ENCODE measurements around the gene KLHL40. TPM values are rescaled to one million over a fixed set of nuclear protein-coding genes. Genes with fewer than 3 reads are reported as not detected.

The KLHL40 gene
- total and polyA plus RNA-seq, 4 donors = 0.05 TPM; not detected in 3

GRCh38 chr3:42736531-42736930 is 51.2 kb downstream of the KLHL40 start:
- DNase-seq (no peak), ATAC-seq (ENCODE audit: insufficient read depth, low FRiP score) (no peak)
- no peak overlapping the region for H3K9ac ChIP-seq (ENCODE audit: insufficient read depth in 1 of 2, low read length in 2 of 2)
- peaks cover 0 to 3% (median 0%) of the 10 kb centered on the region in 5 donors for H3K4me1 ChIP-seq (ENCODE audit: control insufficient read depth in 5 of 5, insufficient read depth in 5 of 5, low read length in 5 of 5)
- TF ChIP-seq CTCF (IDR thresholded peaks at IDR 0.05; ENCODE audit: control extremely low read depth, extremely low read depth) = no peak
- no peaks in the 10 kb centered on the region for H3K27me3 ChIP-seq (ENCODE audit: control insufficient read depth in 3 of 3, insufficient read depth in 3 of 3, low read length in 2 of 3)
- 92 to 94% methylated on average over 6 of the region's 6 CpGs for WGBS, 2 donors
- no peaks in the 10 kb centered on the region for H3K9me3 ChIP-seq (ENCODE audit: control insufficient read depth in 4 of 4, insufficient read depth in 3 of 4, low read length in 3 of 4)
- no peak overlapping the region for H3K4me3 ChIP-seq
- no peaks in the 10 kb centered on the region for H3K36me3 ChIP-seq (ENCODE audit: control insufficient read depth in 4 of 4, insufficient read depth in 4 of 4, low read length in 4 of 4)
- no peak overlapping the region for H3K27ac ChIP-seq (ENCODE audit: low read depth in 1 of 2, low read length in 1 of 2)

GRCh38 chr3:42739401-42740158 is 54.2 kb downstream of the KLHL40 start:
- WGBS, 2 donors = 88 to 89% methylated on average over 12 of the region's 12 CpGs
- Histone ChIP-seq H3K4me3 (no peak overlapping the region), H3K4me1 (ENCODE audit: control insufficient read depth in 5 of 5, insufficient read depth in 5 of 5, low read length in 5 of 5) (no peaks in the 10 kb centered on the region), H3K27me3 (ENCODE audit: control insufficient read depth in 3 of 3, insufficient read depth in 3 of 3, low read length in 2 of 3) (no peaks in the 10 kb centered on the region), H3K27ac (ENCODE audit: low read depth in 1 of 2, low read length in 1 of 2) (peak overlapping the region in 1 of 2 donors; percentile 83), H3K9me3 (ENCODE audit: control insufficient read depth in 4 of 4, insufficient read depth in 3 of 4, low read length in 3 of 4) (no peaks in the 10 kb centered on the region), H3K9ac (ENCODE audit: insufficient read depth in 1 of 2, low read length in 2 of 2) (no peak overlapping the region), H3K36me3 (ENCODE audit: control insufficient read depth in 4 of 4, insufficient read depth in 4 of 4, low read length in 4 of 4) (no peaks in the 10 kb centered on the region)
- DNase-seq = peak in 2 of 3 donors; percentile 6 to 47
- TF ChIP-seq CTCF (IDR thresholded peaks at IDR 0.05; ENCODE audit: control extremely low read depth, extremely low read depth) = no peak
- ATAC-seq (ENCODE audit: insufficient read depth, low FRiP score) = no peak

DNA sequence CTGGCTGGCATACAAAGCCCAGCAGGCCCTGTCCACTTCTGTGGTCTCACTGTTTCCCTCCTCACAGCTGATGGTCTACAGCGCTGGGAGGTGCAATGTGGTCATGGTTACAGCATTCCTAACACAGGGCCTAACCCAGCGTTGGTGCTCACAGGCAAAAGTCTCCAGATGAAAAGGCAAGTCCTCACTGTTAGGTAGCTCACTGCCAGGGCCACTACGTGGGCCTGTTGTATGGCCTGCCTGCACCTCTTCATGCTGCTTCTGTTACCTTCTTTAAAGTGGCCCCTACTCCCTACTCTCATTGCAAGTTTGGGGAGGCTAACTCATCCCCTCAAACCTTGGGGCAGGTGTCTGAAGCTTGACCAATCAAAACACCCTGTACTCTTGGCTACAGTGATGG is 56.5 kb downstream of the KLHL40 start:
- peak overlapping the region in 1 of 2 donors; percentile 0 for H3K27ac ChIP-seq (ENCODE audit: low read depth in 1 of 2, low read length in 1 of 2)
- H3K4me1 ChIP-seq (ENCODE audit: control insufficient read depth in 5 of 5, insufficient read depth in 5 of 5, low read length in 5 of 5) = peaks cover 0 to 15% (median 8%) of the 10 kb centered on the region in 5 donors
- TF ChIP-seq CTCF (IDR thresholded peaks at IDR 0.05; ENCODE audit: control extremely low read depth, extremely low read depth) = no peak
- ATAC-seq (ENCODE audit: insufficient read depth, low FRiP score) (no peak), DNase-seq (peak in 1 of 3 donors; percentile 11)
- no peak overlapping the region for H3K4me3 ChIP-seq
- no peaks in the 10 kb centered on the region for H3K9me3 ChIP-seq (ENCODE audit: control insufficient read depth in 4 of 4, insufficient read depth in 3 of 4, low read length in 3 of 4)
- no peaks in the 10 kb centered on the region for H3K27me3 ChIP-seq (ENCODE audit: control insufficient read depth in 3 of 3, insufficient read depth in 3 of 3, low read length in 2 of 3)
- no peak overlapping the region for H3K9ac ChIP-seq (ENCODE audit: insufficient read depth in 1 of 2, low read length in 2 of 2)
- no peaks in the 10 kb centered on the region for H3K36me3 ChIP-seq (ENCODE audit: control insufficient read depth in 4 of 4, insufficient read depth in 4 of 4, low read length in 4 of 4)
- 88 to 98% methylated on average over 3 of the region's 3 CpGs for WGBS, 2 donors

Other genes with a start within 250 kb of the KLHL40 start
- 10 to 100 TPM; 24.8 to 77.0 TPM for gene VIPR1, start 182.9 kb upstream of the KLHL40 start, total RNA-seq
- gene VIPR1, start 182.9 kb upstream of the KLHL40 start, polyA plus RNA-seq = 10 to 100 TPM; 52.9 to 89.8 TPM
- gene SEC22C, start 103.6 kb upstream of the KLHL40 start, total RNA-seq = 10 to 100 TPM; 35.1 to 61.4 TPM
- gene SEC22C, start 103.6 kb upstream of the KLHL40 start, polyA plus RNA-seq = 10 to 100 TPM; 23.3 to 34.8 TPM
- gene SS18L2, start 94.7 kb upstream of the KLHL40 start, total RNA-seq = 10 to 100 TPM; 14.0 to 20.3 TPM
- gene SS18L2, start 94.7 kb upstream of the KLHL40 start, polyA plus RNA-seq = 10 to 100 TPM; 30.3 to 65.7 TPM
- gene NKTR, start 84.9 kb upstream of the KLHL40 start, total RNA-seq = 100 to 1,000 TPM in 1 of 2 donors, 10 to 100 TPM in 1; 67.7 to 291 TPM
- gene NKTR, start 84.9 kb upstream of the KLHL40 start, polyA plus RNA-seq = 10 to 100 TPM; 15.3 to 38.1 TPM
- gene ZBTB47, start 31.8 kb upstream of the KLHL40 start, total RNA-seq = 10 to 100 TPM in 1 of 2 donors, 1 to 10 TPM in 1; 8.6 to 34.1 TPM
- gene ZBTB47, start 31.8 kb upstream of the KLHL40 start, polyA plus RNA-seq = 10 to 100 TPM; 12.0 to 19.6 TPM
- 1 to 10 TPM in 1 of 2 donors, under 1 TPM in 1; 0.65 to 2.7 TPM for gene HHATL, start 17.3 kb downstream of the KLHL40 start, total RNA-seq
- gene HHATL, start 17.3 kb downstream of the KLHL40 start, polyA plus RNA-seq = under 1 TPM; 0.39 to 0.60 TPM
- 1 to 10 TPM; 4.4 to 7.6 TPM for gene CCDC13, start 87.7 kb downstream of the KLHL40 start, total RNA-seq
- 1 to 10 TPM; 1.9 to 2.0 TPM for gene CCDC13, start 87.7 kb downstream of the KLHL40 start, polyA plus RNA-seq
- 10 to 100 TPM; 76.1 to 94.6 TPM for gene HIGD1A, start 119.0 kb downstream of the KLHL40 start, total RNA-seq
- gene HIGD1A, start 119.0 kb downstream of the KLHL40 start, polyA plus RNA-seq = 100 to 1,000 TPM in 1 of 2 donors, 10 to 100 TPM in 1; 77.6 to 148 TPM
- gene ACKR2, start 123.9 kb downstream of the KLHL40 start, total RNA-seq = 1 to 10 TPM; 5.5 to 5.7 TPM
- 1 to 10 TPM; 1.1 to 1.5 TPM for gene ACKR2, start 123.9 kb downstream of the KLHL40 start, polyA plus RNA-seq
- under 1 TPM in 1 of 2 donors, not detected in 1; 0.09 TPM for gene CYP8B1, start 190.3 kb downstream of the KLHL40 start, total RNA-seq
- gene CYP8B1, start 190.3 kb downstream of the KLHL40 start, polyA plus RNA-seq = under 1 TPM in 1 of 2 donors, not detected in 1; 0.01 TPM
- gene ZNF662, start 220.6 kb downstream of the KLHL40 start, total RNA-seq = 10 to 100 TPM in 1 of 2 donors, 1 to 10 TPM in 1; 8.7 to 22.7 TPM
- gene ZNF662, start 220.6 kb downstream of the KLHL40 start, polyA plus RNA-seq = 1 to 10 TPM in 1 of 2 donors, under 1 TPM in 1; 0.85 to 4.1 TPM